Globus pallidus (tissue), 1 donor: Measurements from ENCODE around the gene CHSY3.

Source experiments
- DNase-seq: peaks from one replicate; pipeline ENCODE4 v3.0.0-alpha.2; 2015; ENCODE audit warnings: low spot score

CHSY3 gene

DNA sequence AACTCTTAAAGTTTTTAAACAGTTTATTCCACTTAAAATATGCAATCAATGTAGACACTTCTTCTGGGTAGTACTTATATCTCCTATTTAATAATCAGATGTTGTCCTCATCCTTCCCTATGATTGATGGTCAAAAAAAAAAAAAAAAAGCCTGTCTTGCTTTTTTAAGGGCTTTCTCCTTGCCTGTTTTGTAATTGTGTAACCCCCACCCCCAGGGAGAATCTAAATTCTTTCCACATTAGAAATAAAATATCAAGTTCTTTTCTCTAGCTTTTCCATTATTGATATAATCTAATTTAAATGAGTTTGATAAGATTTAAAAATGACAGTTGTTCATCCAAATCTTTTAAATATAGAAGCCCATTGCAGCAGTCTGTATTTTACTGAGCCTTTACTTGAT, 119.7 kb downstream of the CHSY3 start:
- no peak for DNase-seq

DNA sequence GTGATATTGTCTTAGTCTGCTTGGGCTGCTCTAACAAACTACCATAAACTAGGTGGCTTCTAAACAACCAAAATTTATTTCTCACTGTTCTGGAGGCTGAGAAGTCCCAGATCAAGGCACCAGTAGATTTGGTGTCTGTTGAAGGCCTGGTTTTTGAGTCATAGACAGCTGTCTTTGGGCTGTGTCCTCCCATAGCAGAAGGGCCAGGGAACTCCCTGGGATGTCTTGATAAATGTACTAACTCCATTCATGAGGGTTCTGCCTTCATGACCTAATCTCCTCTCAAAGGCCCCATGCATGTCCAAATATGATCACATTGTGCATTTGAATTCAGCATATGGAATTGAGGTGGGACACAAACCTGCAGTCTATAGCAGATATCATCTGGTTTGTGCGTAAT, 121.2 kb downstream of the CHSY3 start:
- DNase-seq, result no peak

- DNase-seq, result peak; percentile 59
Observed at GRCh38 chr5:130032807-130033206, 128.5 kb downstream of the CHSY3 start.

GRCh38 chr5:130034566-130035210, 130.4 kb downstream of the CHSY3 start:
- DNase-seq, result peak; percentile 14

GRCh38 chr5:130035388-130035787, 131.1 kb downstream of the CHSY3 start:
- DNase-seq, result no peak

DNA sequence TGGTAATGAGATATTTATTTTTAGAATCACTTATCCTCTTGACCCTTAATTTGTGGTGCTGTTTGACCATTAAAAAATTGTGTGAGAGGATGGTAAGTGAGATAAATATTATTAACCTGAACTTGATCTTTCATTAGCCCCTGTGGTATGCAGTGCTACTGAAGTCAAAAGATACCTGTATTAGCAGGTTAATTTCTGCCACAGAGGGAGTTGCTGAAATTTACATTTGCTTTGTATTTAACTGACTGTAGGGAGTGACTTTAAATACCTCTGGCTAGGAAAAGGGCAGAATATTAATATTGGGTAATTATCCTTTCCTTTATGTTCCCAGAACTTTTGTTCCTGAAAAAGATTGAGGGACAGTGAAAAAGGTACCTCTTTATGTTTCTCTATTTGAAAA, 133.6 kb downstream of the CHSY3 start:
- DNase-seq, result no peak

DNA sequence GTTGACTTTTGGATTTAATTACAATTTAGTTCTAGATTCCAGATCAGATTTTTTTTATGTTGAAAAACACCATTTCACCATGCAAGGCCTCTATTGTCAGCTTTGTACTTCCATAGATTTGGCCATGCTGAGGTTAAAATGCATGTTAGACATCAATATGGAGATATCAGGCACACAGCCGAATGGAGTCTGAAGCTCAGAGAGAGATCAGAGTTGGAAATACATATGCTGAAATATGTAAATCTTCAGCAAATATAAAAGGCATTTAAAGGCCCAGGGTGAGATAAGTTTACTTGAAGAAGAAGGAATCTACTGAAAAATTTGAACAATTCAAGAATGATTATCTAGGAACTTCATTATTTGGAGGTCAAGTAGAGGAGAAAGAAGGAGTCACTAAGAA, 139.6 kb downstream of the CHSY3 start:
- DNase-seq, result no peak

DNA sequence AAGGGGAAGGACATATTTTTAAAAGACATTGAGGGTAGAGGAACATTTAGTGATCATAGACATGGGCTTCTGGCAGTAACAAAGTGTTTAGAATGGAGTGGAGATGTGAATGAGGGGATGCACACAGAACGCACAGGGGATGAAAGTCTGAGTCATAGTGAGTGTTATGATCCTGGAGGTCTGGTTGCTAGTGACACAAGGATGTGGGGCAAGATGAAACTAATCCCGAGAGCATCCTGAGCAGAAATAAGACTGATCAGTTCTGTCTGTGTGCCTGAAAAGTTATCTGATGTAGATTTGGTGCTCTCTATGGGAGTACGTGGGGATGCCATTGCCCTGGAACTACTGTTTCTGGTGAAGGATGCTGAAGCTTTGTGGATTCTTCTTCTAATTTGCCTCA, 141.1 kb downstream of the CHSY3 start:
- no peak for DNase-seq

- no peak for DNase-seq
Observed at GRCh38 chr5:130050585-130050984, 146.3 kb downstream of the CHSY3 start.

GRCh38 chr5:130052752-130053151, 148.5 kb downstream of the CHSY3 start:
- no peak for DNase-seq

DNA sequence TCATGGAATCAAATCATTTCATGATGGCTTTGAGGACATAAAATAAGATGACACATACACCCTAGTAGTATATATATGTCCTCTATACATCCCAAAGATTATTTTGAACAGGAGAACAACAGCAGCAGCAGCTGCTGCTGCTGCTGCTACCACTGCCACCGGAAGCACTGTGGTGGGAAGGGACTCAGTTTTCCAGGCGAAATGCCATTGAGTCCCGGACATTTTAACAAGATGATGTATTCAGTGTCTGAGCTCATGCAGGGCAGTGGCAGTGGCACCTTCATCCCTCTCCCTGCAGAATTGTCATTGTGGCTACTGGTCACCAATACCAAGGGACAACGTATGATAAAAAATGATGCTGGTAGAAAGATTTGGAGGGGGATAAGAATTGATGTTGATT, 151.3 kb downstream of the CHSY3 start:
- no peak for DNase-seq

DNA sequence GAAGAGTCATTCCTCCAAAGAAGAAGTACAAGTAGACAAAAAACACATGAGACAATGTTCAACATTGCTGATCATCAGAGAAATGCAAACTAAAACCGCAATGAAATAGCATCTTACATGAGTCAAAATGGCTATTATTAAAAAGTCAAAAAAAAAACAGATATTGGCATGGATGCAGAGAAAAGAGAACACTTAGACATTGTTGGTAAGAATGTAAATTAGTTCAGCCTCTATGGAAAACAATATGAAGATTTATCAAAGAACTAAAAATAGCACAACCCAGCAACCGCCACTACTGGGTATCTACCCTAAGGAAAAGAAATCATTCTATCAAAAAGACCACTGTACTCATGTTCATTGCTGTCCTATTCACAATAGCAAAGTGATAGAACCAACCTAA, 157.5 kb downstream of the CHSY3 start:
- peak; percentile 11 for DNase-seq

DNA sequence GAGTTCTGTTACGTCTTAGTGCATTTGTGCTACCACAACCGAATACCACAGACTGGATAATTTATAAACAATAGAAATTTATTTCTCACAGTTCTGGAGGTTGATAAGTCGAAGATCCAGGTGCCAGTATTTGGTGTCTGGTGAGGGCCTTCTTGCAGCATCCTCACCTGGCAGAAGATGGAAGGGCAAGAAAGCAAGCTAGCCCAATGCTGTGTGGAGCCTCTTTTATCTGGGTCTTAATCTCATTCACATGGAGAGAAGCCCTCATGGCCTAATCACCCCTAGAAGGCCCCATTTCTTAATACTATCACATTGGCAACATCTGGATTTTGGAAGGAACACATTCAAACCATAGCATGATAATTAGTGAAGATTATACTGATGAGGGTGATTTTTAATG, 159.3 kb downstream of the CHSY3 start:
- DNase-seq, result no peak

DNA sequence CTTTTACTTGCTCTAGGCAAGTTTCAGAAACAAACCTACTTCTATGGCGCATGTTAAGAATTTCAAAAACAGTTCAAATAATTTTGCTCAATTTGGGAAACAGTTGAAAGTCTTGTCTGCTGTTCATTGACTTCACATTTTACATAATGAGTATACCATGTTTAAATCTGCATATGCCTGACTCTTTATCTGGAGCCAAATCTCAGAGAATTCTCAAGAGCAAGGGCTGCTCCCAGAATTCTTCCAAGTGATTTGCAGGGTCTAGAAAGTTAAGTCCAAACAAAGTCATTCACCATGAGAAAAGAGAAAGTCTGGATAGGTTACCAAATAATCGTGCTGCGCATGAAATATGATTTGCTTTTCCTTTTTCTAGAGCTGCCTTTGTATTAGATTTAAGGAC, 160.2 kb downstream of the CHSY3 start:
- DNase-seq, result no peak

- no peak for DNase-seq
Observed at GRCh38 chr5:130065617-130066016, 161.4 kb downstream of the CHSY3 start.

DNA sequence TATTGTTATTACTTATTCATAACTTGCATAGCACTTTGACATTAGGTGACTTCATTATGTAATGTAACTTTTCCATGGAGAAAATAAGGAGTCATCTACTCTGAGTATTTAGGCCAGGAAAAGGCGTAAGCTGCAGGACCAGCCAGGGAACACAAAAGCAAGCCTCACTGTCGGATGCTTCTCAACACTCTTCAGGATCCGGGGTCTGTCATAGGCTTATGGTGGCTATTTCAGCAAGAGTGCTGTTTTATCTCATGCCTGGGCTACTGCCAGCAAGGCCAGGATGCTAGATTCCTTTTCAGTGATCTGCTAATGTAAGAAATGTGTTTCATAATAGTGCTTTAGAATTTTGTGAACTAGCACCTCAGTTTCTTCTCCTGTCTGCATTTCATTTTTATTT, 162.4 kb downstream of the CHSY3 start:
- no peak for DNase-seq

- no peak for DNase-seq
Observed at GRCh38 chr5:130067364-130067763, 163.1 kb downstream of the CHSY3 start.

GRCh38 chr5:130068101-130068500, 163.8 kb downstream of the CHSY3 start:
- no peak for DNase-seq

GRCh38 chr5:130068988-130069387, 164.7 kb downstream of the CHSY3 start:
- DNase-seq, result no peak

- DNase-seq, result no peak
Observed at GRCh38 chr5:130074820-130075219, 170.6 kb downstream of the CHSY3 start.

GRCh38 chr5:130077007-130077406, 172.7 kb downstream of the CHSY3 start:
- DNase-seq, result no peak

DNA sequence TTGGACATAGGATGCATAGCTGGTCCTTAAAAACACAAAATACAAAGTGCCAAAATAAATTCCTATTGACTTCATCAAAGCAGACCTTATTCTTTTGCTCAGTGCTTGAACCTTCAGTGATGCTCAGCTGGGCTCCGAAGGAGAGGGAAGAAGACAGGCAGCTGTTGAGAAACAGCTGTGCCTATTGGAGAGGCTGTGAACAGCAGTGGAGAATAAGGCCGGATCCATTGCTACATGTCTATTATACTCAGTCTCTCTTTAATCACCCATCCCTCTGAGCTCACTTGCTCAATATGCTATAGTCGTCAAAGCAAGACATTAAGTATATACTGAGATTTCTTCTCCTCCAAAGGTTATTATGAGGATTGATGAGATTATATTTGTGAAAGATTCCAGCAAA, 174.4 kb downstream of the CHSY3 start:
- DNase-seq, result no peak

DNA sequence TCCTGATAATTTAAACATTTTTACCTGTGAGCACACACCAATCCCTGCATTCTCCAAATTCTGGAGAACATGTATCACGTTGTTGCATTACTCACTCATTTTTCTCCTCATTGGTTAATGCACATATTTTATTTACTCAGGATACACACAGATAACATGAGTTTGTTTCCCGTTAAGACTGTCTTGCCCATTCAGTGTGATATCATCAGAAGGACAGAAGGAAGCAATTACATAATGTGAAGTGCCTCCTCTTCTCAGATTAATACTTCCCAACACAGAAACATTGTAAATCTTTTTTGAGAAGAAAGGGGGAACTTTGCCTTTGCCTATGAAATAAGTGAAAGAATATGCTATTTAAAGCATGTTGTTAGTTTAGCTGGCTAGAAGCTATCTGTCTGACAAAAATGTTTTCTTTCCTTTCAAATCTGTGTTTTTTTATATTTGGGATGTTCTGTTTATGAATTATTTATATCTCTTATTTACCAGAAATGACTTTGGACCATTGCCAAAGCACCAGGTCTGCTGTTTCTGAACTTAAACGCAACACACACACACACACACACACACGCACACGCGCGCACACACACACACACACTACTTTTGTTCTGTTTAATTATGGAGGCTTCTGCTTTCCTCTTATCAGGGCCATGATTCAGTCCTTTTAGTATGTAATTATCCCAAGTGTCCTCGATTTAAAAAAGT, 186.5 kb downstream of the CHSY3 start:
- no peak for DNase-seq

DNA sequence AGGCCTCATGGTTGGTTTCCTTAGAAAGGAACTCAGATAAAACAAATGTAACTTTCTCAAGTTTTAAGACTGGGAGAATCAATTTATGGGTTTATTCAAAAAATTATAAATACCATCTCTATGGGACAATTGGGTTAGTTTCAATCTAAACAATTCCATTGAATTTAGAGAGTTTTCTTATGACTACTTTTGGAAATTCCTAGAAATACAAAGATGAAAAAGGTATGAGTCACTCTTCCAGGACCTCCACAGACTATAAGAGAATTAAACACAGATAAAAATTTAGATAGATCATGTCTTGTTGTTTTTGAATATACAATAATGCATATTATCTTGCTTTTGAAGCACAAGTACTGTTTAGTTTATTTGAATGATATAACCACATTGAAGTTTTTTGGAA, 188.7 kb downstream of the CHSY3 start:
- no peak for DNase-seq
